ENCODE results near the gene MPPED1.
A peak's percentile ranks its signal among the peaks of the same experiment; 100 is the strongest.

The MPPED1 gene

DNA sequence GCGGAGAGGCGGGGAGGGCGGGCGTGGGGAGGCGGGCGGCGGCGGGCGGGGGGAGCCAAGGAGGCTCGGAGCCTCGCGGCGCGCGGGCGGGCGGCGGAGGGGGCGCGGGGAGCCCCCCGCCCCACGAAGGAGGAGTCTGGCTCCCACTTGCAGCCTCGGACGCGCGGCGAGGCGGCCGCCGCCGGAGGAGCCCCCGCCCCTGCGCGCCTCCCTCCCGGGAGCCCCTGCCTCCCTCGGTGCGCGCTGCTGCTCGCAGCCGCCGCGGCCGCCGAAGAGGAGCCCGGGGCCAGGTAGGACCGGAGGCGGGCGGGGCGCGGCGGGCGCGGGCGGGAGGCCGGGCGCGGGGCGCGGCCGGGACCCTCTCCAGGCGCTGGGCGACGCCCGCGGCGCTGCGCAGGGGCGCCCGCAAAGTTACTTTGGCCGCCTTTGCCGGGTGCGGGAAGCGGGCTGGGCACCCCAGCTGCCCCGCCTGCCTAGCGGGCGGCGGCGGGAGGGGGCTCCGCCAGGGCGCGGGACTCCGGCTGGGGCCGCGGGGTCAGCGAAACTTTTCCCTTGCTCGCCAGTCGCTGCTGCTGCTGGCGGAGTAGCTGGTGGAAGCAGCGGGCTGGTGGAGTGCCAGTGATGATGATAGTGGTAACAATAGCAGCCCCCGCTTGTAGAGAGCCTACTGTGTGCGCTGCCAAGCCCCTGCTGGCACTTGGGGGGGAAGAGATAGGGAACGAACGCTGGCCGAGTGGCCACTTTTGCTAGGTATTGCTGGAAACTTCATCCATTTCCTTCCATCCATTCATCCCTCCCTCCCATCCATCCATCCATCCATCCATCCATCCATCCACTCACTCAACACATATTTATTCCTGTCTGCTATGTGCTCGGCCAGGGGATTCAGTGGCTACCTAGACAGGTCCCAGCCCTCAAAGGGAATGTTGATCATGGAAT, at the start of gene MPPED1:
Gene MPPED1 (plus strand): TSS at position 146 of the 939 bp plus-strand sequence. CDS start 12,972 bp downstream, outside the sequence.
- no peak for DNase-seq

GRCh38 chr22:43363315-43364168, 48.3 kb upstream of the MPPED1 start:
- DNase-seq, result no peak

DNA sequence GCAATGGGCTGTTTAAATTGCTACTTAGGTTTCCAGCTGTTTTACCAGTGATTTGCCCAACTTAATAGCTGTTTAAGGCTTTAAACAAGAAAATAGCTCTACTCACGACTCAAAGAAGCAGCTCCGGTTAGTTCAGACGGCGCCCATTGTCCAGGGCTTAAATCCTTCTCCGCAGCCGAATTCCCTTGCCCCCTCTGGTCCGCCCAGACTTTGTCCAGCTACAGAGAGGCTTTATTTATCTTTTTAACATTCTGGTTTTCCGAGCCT, 47.7 kb upstream of the MPPED1 start:
- DNase-seq, result no peak

DNA sequence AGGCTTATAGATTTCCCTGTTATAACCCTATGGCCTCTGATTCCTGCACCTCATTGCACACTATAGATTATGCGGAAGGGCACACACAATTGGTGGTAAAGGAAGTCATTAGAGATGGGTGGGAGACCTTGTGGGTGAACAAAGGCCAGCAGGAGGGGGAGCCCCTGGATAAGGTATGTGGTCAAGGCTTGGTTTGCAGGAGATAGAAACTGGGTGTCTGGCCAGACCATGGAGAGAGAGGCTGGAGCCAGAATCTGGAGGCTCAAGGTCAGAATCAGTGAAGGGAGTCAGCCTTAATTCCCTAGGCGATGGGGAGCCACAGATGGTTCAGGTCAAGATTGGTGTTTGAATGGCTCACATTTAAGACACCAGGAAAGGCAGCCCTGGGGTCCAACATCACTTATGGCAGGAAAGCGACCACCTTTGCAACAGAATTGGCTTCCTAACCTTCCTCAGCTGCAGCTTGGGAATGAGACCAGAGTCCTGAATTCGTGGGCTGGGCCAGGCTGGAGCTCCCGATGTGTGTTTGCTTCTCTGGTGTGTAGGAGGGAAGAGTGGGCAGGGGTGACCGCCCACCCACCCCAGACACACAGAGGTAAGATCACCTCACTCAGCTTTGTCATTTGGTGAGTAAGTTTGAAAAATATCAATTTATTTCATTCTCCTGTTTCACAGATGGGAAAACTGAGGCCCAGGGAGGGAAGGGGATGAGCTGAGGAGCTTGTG, 45.9 kb upstream of the MPPED1 start:
- DNase-seq, result no peak

DNA sequence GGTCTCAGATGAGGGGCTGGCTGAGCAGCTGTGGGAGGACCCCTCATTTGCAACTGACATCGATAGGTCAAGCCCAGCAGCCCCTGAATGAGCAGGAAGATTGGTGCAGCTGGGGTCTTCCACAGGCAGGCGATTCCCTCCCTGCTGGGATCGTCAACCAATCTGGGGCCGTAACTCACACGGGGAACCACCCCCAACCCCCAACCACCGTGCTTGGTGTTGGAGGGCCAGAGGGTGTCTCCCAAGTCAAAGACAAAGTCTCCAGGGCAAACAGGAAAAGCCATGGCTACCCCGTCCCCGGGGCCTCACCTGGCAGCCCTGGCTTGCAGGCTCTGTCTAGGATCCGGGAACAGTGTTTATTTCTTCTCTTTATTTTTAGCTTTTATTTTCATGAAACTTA, 41.8 kb upstream of the MPPED1 start:
- no peak for DNase-seq

GRCh38 chr22:43375951-43376455, 35.8 kb upstream of the MPPED1 start:
- no peak for DNase-seq

- DNase-seq, result no peak
Observed at GRCh38 chr22:43376765-43377547, 34.9 kb upstream of the MPPED1 start.

GRCh38 chr22:43377548-43377895, 34.3 kb upstream of the MPPED1 start:
- DNase-seq, result peak; percentile 31

GRCh38 chr22:43377896-43378704, 33.7 kb upstream of the MPPED1 start:
- DNase-seq, result peak; percentile 87

GRCh38 chr22:43381693-43382092, 30.1 kb upstream of the MPPED1 start:
- DNase-seq, result peak; percentile 86

DNA sequence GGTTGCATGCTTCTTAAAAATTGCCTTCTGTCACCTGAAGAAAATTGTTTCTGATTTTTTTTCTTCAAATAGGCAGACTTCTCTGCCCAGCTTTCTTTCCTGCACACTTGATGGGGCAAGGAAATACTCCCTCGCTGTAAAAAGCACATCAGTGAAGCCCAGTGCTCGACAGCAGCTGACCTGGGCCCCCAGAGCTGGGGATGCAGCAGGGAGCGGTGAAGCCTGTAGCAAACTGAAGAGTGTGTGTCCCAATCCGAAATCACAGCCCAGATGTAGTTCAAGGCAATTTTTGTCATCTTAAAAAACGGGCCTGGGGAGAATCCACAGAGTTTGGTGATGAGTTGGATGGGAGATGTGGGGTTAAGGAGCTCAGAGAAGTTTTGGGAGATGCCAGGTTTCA, 27.0 kb upstream of the MPPED1 start:
- DNase-seq, result no peak

DNA sequence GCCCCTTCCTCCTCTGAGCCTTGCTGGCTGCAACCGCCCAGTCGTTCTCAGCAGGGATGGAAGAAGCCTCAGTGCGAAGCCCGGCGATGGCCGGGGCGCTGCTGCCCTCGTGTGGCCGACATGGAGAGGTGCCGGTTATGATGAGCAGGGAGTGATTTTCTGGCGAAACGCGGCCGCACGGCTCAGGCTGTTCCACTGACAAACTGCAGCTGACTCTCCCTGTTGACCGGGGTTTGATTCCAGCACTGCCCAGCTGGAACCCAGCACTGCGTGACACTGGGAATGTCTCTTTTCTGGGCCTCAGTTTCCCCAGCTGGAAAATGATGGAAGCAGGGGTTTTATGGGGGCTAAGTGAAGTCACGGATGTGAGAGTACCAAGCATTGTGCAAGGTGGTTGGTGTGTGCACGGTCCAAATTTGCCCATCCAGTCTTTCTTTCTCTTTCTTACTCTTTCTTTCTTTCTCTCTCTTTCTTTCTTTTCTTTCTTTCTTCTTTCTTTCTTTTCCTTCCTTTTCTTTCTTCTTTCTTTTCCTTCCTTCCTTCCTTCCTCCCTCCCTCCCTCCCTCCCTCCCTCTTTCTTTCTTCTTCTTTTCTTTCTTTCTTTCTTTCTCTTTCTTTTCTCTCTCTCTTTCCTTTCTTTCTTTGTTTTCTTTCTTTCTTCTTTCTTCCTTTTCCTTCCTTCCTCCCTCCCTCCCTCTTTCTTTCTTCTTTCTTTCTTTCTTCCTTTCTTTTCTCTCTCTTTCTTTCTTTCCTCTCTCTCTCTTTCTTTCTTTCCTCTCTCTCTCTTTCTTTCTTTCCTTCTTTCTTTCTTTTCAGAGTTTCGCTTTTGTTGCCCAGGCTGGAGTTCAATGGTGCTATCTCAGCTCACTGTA, 25.8 kb upstream of the MPPED1 start:
- DNase-seq, result peak; percentile 89

GRCh38 chr22:43387815-43388214, 24.0 kb upstream of the MPPED1 start:
- no peak for DNase-seq

- DNase-seq, result peak; percentile 84
Observed at GRCh38 chr22:43388420-43388851, 23.4 kb upstream of the MPPED1 start.

DNA sequence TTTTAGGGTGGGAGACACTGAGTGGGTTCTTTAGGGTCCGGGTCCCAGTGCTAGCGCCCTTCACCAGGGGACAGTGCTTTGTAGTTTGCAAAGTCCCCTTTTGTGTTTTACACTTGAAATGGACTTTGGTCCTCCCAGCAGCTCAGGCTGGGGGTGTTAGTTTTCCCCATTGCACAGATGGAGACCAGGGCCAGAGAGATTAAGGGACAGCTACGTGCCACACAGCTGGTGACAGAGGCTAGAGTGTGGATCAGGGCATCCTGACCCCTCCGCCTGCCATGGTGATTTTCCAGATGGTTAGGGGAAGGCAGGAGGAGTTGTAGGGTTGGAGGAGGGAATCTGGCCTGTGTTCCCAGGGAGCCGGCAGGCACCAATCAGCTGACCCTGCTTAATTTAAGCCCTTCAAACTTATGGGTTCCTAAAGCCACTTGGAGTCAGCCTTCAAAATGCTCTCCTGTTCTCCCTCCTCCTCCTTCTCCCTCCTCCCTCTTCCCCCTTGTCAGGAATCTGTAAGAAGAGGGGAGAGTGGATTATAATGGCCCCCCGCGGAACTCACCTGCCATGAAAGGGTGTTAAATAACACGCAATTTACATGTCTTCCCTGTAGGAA, 22.5 kb upstream of the MPPED1 start:
- no peak for DNase-seq

GRCh38 chr22:43390166-43390565, 21.6 kb upstream of the MPPED1 start:
- DNase-seq, result no peak

- no peak for DNase-seq
Observed at GRCh38 chr22:43390872-43391271, 20.9 kb upstream of the MPPED1 start.

GRCh38 chr22:43391306-43391705, 20.5 kb upstream of the MPPED1 start:
- no peak for DNase-seq

- no peak for DNase-seq
Observed at GRCh38 chr22:43392385-43392989, 19.3 kb upstream of the MPPED1 start.

All from hematopoietic multipotent progenitor cell treated with erythropoietin and hydrocortisone succinate and interleukin-3 and kit ligand, for 4 days (in vitro differentiated cells).